Right lobe of liver (tissue), 6 donors: ENCODE results near the gene CNGA1. TPM values are rescaled to one million over a fixed set of nuclear protein-coding genes. Genes with fewer than 3 reads are reported as not detected.

Experiments used
- ATAC-seq, 4 donors: fragments of 200-7000 bp; cut with Tn5 transposase; one replicate each; pipeline ENCODE4 v1.9.1; 2020; ENCODE audit warnings: mild to moderate bottlenecking in 4 of 4, moderate library complexity in 4 of 4
- DNase-seq, 3 donors: peaks; one replicate each; pipeline ENCODE4 v3.0.0-alpha.2; 2020
- H3K27ac ChIP-seq, 3 donors: fragments of 200-600 bp; one replicate each; pipeline ENCODE4 v1.8.0; 2022
- H3K27me3 ChIP-seq, 2 donors: fragments of 200-600 bp; one replicate each; pipeline ENCODE4 v1.8.0; 2022
- H3K36me3 ChIP-seq, 4 donors: fragments of 200-600 bp; sonication (generic) in 1 of 4; one replicate each; pipeline versions ENCODE4 v1.5.1 to v1.8.0; 2017 to 2022; ENCODE audit warnings: control low read depth in 1 of 4
- H3K4me1 ChIP-seq, 4 donors: fragments of 200-600 bp; sonication (generic) in 1 of 4; one replicate each; pipeline versions ENCODE4 v1.5.1 to v1.8.0; 2017 to 2022; ENCODE audit warnings: control low read depth in 1 of 4
- H3K4me3 ChIP-seq, 3 donors: fragments of 200-600 bp; one replicate each; pipeline ENCODE4 v1.8.0; 2022
- H3K9me3 ChIP-seq, 4 donors: fragments of 200-600 bp; sonication (generic) in 1 of 4; one replicate each; pipeline versions ENCODE4 v1.5.1 to v1.8.0; 2017 to 2022; ENCODE audit warnings: control low read depth in 1 of 4
- CTCF ChIP-seq, 4 donors: fragments of 200-600 bp in 3 of 4; fragments of 450-650 bp in 1 of 4; IDR thresholded peaks; one replicate each; pipeline versions ENCODE4 v1.5.1 to v1.8.0; 2016 to 2022; ENCODE audit warnings: antibody characterized with exemption in 4 of 4, mild to moderate bottlenecking in 2 of 4
- POLR2A ChIP-seq: fragments of 450-650 bp; IDR thresholded peaks from one replicate; pipeline ENCODE4 v1.6.1; 2017; ENCODE audit warnings: antibody characterized with exemption, mild to moderate bottlenecking
- WGBS: methylation state at CpG from one replicate; pipeline ENCODE4 v1.1.6; 2018; ENCODE audit warnings: low coverage, low lambda C conversion rate; ENCODE audit not compliant: insufficient coverage; ENCODE audit errors: missing lambda C conversion rate; 5-methylcytosine and 5-hydroxymethylcytosine counted together
- intact Hi-C, 2 donors: fragments of 100-400 bp; cut with DNase I; formaldehyde crosslinking; loops; one replicate each; pipeline versions ENCODE4 v1.11.2 to v1.14.1; 2022
- total RNA-seq, 6 experiments: library from RNA; depleted of rRNA in 2 of 6; stranded (reverse); fragments of >200 nt in 2 of 6; fragmentation: NEBNext Ultra II Directional in 3 of 6; extraction: Animal tissue kit (Norgen Biotek cat#: 25700) in 3 of 6; gene quantifications; one replicate each; pipeline versions ENCODE4 v1.1.0 to v1.2.4, GENCODE V29; 2016 to 2023
- donor health status: DM: no; HTN: yes; CAD: no.
- donor health status: DM: no; HTN: no; CAD: no.
- donor health status: DM: no; HTN: no; CAD: no.
- donor health status: DM: no; HTN: yes; CAD: no.
- donor health status: DM: no; HTN: yes; CAD: no.

The CNGA1 gene
- total RNA-seq, 6 experiments from 2014 or later = 8.1 to 14.9 (median 11.1) TPM

- ATAC-seq = no peak
- no peak for DNase-seq
- no peaks in the 10 kb centered on the region for H3K36me3 ChIP-seq
- H3K27ac ChIP-seq = no peak overlapping the region
- peaks cover 0 to 23% (median 7%) of the 10 kb centered on the region in 4 donors for H3K4me1 ChIP-seq
- no peaks in the 10 kb centered on the region for H3K9me3 ChIP-seq
- no peak overlapping the region for H3K4me3 ChIP-seq
- H3K27me3 ChIP-seq = no peaks in the 10 kb centered on the region
- TF ChIP-seq CTCF (IDR thresholded peaks at IDR 0.05) (no peak), POLR2A (no peak)
- WGBS = 100% methylated on average over 1 of the region's 1 CpG
- intact Hi-C loops = no loop called here
Observed at GRCh38 chr4:48051078-48051477, 34.6 kb upstream of the CNGA1 start.

- H3K36me3 ChIP-seq = no peaks in the 10 kb centered on the region
- no peaks in the 10 kb centered on the region for H3K9me3 ChIP-seq
- ATAC-seq = no peak
- DNase-seq = no peak
- no peak overlapping the region for H3K4me3 ChIP-seq
- H3K4me1 ChIP-seq = peaks cover 0 to 23% (median 7%) of the 10 kb centered on the region in 4 donors
- 72% methylated on average over 6 of the region's 8 CpGs for WGBS
- no peaks in the 10 kb centered on the region for H3K27me3 ChIP-seq
- H3K27ac ChIP-seq = no peak overlapping the region
- TF ChIP-seq POLR2A (no peak), CTCF (IDR thresholded peaks at IDR 0.05) (no peak)
- intact Hi-C loops = no loop called here
Observed at GRCh38 chr4:48049483-48049882, 33.0 kb upstream of the CNGA1 start.

GRCh38 chr4:48047896-48048295, 31.4 kb upstream of the CNGA1 start:
- WGBS = 33% methylated on average over 1 of the region's 1 CpG
- no peaks in the 10 kb centered on the region for H3K9me3 ChIP-seq
- peak overlapping the region; percentile 47 to 78 (median 62) for H3K27ac ChIP-seq
- ATAC-seq = peak; percentile 88 to 94 (median 90)
- peaks cover 0 to 29% (median 12%) of the 10 kb centered on the region in 4 donors for H3K4me1 ChIP-seq
- intact Hi-C loops = no loop called here
- H3K27me3 ChIP-seq = no peaks in the 10 kb centered on the region
- H3K36me3 ChIP-seq = no peaks in the 10 kb centered on the region
- DNase-seq = peak; percentile 55 to 87 (median 85)
- no peak overlapping the region for H3K4me3 ChIP-seq
- no peak for TF ChIP-seq POLR2A
- no peak for TF ChIP-seq CTCF (IDR thresholded peaks at IDR 0.05)

- DNase-seq = peak; percentile 34 to 64 (median 52)
- WGBS = 5% methylated on average over 3 of the region's 3 CpGs
- H3K27ac ChIP-seq = peak overlapping the region; percentile 47 to 78 (median 62)
Observed at GRCh38 chr4:48047421-48047844, 31.0 kb upstream of the CNGA1 start.

More at GRCh38 chr4:48047421-48047844, 31.0 kb upstream of the CNGA1 start:
- ATAC-seq = peak; percentile 56 to 70 (median 58)
- Histone ChIP-seq H3K27me3 (no peaks in the 10 kb centered on the region), H3K4me3 (no peak overlapping the region), H3K4me1 (peaks cover 0 to 33% (median 14%) of the 10 kb centered on the region in 4 donors), H3K36me3 (no peaks in the 10 kb centered on the region), H3K9me3 (no peaks in the 10 kb centered on the region)
- no peak for TF ChIP-seq POLR2A
- TF ChIP-seq CTCF (IDR thresholded peaks at IDR 0.05) = no peak
- intact Hi-C loops = no loop called here
